ENCODE measurements around the gene NR0B1.

NR0B1 gene, protein sequence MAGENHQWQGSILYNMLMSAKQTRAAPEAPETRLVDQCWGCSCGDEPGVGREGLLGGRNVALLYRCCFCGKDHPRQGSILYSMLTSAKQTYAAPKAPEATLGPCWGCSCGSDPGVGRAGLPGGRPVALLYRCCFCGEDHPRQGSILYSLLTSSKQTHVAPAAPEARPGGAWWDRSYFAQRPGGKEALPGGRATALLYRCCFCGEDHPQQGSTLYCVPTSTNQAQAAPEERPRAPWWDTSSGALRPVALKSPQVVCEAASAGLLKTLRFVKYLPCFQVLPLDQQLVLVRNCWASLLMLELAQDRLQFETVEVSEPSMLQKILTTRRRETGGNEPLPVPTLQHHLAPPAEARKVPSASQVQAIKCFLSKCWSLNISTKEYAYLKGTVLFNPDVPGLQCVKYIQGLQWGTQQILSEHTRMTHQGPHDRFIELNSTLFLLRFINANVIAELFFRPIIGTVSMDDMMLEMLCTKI

DNA sequence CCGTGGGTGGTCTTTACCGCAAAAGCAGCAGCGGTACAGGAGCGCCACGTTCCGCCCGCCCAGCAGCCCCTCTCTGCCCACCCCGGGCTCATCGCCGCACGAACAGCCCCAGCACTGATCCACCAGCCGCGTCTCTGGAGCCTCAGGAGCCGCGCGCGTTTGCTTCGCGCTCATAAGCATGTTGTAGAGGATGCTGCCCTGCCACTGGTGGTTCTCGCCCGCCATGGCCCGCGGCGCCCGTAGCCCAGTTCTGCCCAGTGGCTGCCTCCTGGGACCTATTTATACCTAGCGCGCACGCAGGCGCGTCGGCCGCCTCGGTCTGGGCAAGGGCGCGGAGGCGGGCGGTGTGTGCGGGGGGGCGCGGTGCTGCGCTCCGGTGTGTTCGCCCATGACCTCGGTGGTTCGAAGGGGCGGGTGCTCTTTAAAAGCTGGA is at the start of gene NR0B1:
Gene NR0B1, minus strand, starts transcription at position 252 of the 433 bp plus-strand sequence. Its CDS starts 27 bp downstream, at position 225.
- DNase-seq (ENCODE audit: low read depth) = no peak
- peak within 1 kb of the TSS; percentile 24 for H3K4me3 ChIP-seq (ENCODE audit: control insufficient read depth, low read depth, low read length)
- TF ChIP-seq, protein P1, sequence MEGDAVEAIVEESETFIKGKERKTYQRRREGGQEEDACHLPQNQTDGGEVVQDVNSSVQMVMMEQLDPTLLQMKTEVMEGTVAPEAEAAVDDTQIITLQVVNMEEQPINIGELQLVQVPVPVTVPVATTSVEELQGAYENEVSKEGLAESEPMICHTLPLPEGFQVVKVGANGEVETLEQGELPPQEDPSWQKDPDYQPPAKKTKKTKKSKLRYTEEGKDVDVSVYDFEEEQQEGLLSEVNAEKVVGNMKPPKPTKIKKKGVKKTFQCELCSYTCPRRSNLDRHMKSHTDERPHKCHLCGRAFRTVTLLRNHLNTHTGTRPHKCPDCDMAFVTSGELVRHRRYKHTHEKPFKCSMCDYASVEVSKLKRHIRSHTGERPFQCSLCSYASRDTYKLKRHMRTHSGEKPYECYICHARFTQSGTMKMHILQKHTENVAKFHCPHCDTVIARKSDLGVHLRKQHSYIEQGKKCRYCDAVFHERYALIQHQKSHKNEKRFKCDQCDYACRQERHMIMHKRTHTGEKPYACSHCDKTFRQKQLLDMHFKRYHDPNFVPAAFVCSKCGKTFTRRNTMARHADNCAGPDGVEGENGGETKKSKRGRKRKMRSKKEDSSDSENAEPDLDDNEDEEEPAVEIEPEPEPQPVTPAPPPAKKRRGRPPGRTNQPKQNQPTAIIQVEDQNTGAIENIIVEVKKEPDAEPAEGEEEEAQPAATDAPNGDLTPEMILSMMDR (conservative IDR thresholded peaks at IDR 0.05; ENCODE audit: control insufficient read depth, insufficient read depth, low read depth, low read length) = no peak

- TF ChIP-seq, protein P1 (conservative IDR thresholded peaks at IDR 0.05; ENCODE audit: control insufficient read depth, insufficient read depth, low read depth, low read length) = no peak
- H3K4me3 ChIP-seq (ENCODE audit: control insufficient read depth, low read depth, low read length) = no peak overlapping the region
- no peak for DNase-seq (ENCODE audit: low read depth)
Measured at GRCh38 chrX:30349946-30350345, 40.8 kb upstream of the NR0B1 start.

DNA sequence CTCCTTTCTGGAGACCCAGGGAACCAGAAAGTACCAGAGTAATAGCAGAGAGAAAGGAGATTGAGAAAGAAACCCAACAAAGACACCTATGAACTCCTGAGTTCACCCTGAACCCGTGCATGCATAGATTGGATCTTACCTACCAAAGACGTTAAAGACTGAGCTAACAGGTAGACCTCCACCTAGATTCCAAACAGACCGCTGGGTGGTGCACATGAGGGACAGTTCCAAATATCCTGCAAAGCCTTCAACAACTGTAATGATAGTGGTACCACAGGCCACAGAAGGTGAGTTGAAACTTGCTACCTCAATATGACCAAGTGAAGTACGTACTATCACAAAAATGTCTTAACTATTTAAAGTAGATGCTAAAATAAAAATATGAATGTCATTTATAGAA is 34.0 kb upstream of the NR0B1 start:
- no peak for DNase-seq (ENCODE audit: low read depth)
- TF ChIP-seq, protein P1 (conservative IDR thresholded peaks at IDR 0.05; ENCODE audit: control insufficient read depth, insufficient read depth, low read depth, low read length) = no peak
- H3K4me3 ChIP-seq (ENCODE audit: control insufficient read depth, low read depth, low read length) = no peak overlapping the region

GRCh38 chrX:30340753-30341152 is 31.6 kb upstream of the NR0B1 start:
- DNase-seq (ENCODE audit: low read depth) = no peak
- no peak overlapping the region for H3K4me3 ChIP-seq (ENCODE audit: control insufficient read depth, low read depth, low read length)
- TF ChIP-seq, protein P1 (conservative IDR thresholded peaks at IDR 0.05; ENCODE audit: control insufficient read depth, insufficient read depth, low read depth, low read length) = no peak

- TF ChIP-seq, protein P1 (conservative IDR thresholded peaks at IDR 0.05; ENCODE audit: control insufficient read depth, insufficient read depth, low read depth, low read length) = no peak
- DNase-seq (ENCODE audit: low read depth) = no peak
- no peak overlapping the region for H3K4me3 ChIP-seq (ENCODE audit: control insufficient read depth, low read depth, low read length)
Measured at GRCh38 chrX:30327762-30328161, 18.6 kb upstream of the NR0B1 start.

DNA sequence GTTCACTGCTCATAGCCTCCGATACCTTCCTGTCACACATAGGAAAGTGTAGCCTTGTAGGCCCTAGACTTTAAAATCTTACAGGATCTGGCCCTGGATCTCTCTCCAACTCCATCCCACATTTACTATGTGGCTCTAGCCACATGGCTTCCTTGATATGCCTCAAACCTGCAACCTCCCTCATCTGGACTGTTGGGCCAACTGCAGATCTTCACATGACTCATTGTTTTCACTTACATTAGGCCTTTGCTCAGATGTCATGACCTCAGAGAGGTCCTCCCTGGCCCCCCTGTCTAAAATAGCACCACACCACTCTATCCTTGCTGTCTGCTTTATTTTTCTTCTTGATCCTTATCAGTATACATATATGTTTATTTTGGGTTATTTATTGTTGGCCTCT is 8.1 kb upstream of the NR0B1 start:
- no peak overlapping the region for H3K4me3 ChIP-seq (ENCODE audit: control insufficient read depth, low read depth, low read length)
- TF ChIP-seq, protein P1 (conservative IDR thresholded peaks at IDR 0.05; ENCODE audit: control insufficient read depth, insufficient read depth, low read depth, low read length) = no peak

More for the DNA sequence above, 8.1 kb upstream of the NR0B1 start:
- DNase-seq (ENCODE audit: low read depth) = peak; percentile 10
